Fibroblast of skin of right biceps (primary cell): ENCODE results near the gene RAC2.

Experiments
- DNase-seq: peaks from one replicate; pipeline ENCODE4 v3.0.0-alpha.2; 2013

The RAC2 gene

GRCh38 chr22:37275134-37275533 lies 31.1 kb upstream of the RAC2 start:
- no peak for DNase-seq

- DNase-seq = no peak
Measured at GRCh38 chr22:37274380-37274862, 30.4 kb upstream of the RAC2 start.

DNA sequence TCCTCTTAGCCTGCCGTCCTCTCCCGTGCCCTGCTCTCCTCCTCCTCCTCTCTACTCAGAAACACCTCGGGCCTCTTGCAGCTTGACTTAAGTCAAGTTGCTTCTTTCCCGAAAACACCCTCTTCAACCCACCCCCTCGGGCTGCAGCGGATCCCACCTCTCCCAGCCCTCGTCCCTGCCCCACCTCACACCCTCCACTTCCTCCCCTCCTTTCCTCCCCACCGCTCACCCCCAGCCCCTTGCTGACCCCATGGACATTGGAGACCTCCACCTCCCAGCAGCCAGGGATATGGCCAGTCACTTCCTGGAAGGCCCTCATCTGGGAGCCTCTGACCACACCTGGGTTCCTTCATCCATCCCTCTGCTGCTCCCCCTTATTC lies 29.8 kb upstream of the RAC2 start:
- DNase-seq = no peak

DNA sequence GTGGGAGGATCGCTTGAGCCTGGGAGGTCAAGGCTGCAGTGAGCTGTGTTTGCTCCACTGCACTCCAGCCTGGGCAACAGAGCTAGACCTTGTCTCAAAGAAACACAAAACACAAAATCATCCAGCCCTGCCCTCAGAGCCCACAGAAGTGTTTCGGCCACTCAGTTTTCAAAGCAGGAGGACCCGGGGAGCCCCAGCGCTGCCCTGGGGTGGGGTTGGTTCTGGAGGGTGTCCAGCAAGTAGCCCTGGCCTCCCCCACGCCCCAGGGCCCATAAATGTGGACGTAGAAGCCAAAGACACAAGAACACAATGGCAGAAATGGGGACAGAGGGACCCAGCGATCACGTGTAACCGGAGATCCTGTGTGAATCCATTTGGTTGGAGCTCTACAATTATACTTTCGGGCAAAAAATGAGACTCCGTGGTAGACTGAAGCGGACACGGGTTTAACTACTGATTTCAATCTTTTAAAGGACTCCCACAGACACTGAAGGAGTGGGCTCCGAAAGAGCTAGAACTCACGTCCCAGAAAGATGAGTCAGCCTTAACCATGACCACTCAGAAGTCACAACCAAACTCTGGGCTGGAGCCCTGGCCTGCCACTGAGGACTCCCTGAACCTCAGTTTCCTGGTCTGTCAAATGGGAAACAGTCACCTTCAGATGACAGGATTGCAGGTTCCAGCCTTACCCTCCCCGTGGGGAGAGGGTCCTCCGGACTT lies 29.2 kb upstream of the RAC2 start:
- DNase-seq = peak; percentile 76

- DNase-seq = peak; percentile 56
Measured at GRCh38 chr22:37270928-37271650, 27.0 kb upstream of the RAC2 start.

- DNase-seq = no peak
Measured at GRCh38 chr22:37269936-37270678, 26.0 kb upstream of the RAC2 start.

DNA sequence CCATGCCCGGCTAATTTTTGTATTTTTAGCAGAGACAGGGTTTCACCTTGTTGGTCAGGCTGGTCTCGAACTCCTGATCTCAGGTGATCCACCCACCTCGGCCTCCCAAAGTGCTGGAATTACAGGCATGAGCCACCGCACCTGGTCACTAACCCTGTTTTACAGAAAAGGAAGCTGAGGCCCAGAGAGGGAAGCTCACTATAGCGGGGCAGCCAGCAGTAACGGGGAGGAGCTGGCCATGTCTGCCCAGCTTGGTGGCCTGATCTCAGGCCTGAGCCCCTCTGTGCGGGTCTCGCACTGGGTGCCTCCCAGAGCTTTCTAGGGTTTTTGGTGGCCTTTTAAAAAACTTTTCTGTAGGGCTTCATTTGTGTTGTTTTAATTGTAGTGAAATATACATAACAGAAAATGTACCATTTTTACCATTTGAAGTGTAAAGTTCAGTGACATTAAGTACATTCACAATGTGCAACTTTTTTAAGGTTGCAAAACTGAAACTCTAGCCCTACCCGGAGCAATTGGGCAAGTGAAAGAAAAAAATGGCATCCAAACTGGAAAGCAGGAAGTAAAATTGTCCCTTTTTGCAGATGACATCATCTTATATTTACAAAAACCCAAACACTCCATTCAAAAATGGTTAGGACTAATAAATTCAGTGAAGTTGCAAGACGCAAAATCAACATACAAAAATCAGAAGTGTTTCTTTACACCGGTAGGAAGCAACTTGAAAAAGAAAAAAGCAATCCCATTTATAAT lies 23.8 kb upstream of the RAC2 start:
- DNase-seq = no peak

- DNase-seq = no peak
Measured at GRCh38 chr22:37267135-37267587, 23.1 kb upstream of the RAC2 start.

DNA sequence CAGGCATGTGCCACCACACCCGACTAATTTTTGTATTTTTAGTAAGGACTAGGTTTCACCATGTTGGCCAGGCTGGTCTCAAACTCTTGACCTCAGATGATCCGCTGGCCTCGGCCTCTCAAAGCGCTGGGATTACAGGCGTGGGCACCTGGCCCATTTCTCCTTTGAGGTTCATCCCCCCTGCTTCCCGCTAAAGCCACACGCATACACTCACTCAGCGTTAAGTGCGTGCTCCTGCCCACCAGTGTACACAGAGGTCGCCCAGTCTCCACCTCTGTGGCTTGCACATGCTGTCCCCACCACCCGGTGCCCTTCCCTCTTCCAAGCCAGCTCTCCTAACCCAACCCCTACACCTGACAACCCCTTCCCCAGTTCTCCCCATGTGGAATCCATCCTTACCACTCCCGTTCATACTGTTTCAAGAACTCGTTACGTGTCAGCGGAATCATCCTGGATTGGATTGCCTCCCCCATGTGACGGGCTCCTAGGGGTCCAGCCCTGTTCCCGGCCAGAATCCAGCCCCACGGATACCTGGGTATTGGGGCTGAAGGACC lies 22.6 kb upstream of the RAC2 start:
- no peak for DNase-seq

- no peak for DNase-seq
Measured at GRCh38 chr22:37263966-37264887, 20.2 kb upstream of the RAC2 start.

GRCh38 chr22:37262346-37262745 lies 18.3 kb upstream of the RAC2 start:
- DNase-seq = no peak

DNA sequence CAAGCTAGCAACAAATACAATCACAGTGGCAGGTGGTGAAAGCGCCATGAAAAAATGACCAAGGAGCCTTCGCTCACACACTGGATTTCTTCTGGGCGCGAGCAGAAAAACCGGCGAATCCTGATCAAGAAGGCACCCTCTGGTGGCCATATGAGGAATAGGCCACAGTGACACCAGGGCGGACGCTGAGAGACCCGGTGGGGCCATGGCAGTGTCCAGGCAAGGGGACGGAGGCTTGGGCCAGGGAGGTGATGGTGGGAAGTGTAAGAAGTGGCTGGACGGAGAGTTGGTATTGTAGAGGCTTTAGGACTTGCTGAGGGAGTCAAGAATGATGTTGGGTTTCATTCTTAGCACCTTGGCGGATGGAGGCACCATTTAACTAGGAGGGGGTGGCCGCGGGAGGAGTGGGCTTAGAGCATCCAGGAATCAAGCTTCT lies 16.9 kb upstream of the RAC2 start:
- DNase-seq = peak; percentile 57

- no peak for DNase-seq
Measured at GRCh38 chr22:37260155-37260795, 16.2 kb upstream of the RAC2 start.

DNA sequence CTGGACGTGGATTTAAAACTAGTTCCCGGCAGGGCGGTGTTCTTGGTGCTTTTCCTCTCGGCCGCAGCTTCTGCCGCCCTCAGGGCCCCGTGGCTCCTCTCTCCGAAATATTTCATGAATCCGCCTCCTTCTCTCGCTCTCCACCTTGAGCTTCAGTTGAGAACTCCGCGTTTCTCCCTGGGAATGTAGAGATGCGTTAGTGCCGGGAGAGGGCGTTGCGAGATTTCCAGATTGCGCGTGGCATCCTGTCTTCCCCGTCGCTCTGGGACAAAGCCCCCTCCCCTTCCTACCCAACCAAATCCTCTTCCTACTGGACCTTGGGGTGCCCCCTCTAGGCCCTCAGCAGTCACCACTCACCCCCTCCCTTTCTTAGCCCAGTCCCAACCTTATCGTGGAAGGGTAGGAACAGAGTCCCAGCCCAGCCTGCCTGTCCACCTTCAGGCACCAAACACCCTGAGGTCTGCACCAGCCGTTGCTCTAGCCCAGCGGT lies 15.5 kb upstream of the RAC2 start:
- DNase-seq = peak; percentile 61

GRCh38 chr22:37258753-37259401 lies 14.8 kb upstream of the RAC2 start:
- DNase-seq = no peak

DNA sequence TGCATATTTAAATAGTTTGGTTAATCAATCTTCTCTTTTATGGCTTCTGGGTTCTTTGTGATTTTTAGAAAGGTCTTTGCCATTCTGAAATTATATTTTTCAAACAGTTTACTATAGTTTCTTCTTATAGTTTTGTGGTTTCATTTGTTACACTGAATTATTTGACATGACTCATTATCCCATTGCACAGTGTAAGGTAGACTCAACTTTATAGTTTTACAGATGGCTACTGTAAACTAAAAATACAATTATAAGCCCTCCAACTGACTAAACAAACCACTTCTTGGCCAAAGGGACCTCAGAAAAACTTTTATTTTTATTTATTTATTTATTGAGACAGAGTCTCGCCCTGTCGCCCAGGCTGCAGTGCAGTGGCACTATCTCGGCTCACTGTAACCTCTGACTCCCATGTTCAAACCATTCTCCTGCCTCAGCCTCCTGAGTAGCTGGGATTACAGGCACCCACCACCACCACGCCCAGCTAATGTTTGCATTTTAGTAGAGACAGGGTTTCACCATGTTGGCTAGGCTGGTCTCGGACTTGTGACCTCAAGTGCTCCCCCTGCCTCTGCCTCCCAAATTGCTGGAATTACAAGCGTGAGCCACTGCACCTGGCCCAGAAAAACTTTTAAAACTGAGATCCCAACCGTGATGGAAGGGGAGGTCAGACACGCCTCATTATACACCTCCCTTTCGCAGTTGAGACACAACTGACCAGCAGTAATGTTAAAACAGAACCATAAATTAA lies 14.1 kb upstream of the RAC2 start:
- no peak for DNase-seq

DNA sequence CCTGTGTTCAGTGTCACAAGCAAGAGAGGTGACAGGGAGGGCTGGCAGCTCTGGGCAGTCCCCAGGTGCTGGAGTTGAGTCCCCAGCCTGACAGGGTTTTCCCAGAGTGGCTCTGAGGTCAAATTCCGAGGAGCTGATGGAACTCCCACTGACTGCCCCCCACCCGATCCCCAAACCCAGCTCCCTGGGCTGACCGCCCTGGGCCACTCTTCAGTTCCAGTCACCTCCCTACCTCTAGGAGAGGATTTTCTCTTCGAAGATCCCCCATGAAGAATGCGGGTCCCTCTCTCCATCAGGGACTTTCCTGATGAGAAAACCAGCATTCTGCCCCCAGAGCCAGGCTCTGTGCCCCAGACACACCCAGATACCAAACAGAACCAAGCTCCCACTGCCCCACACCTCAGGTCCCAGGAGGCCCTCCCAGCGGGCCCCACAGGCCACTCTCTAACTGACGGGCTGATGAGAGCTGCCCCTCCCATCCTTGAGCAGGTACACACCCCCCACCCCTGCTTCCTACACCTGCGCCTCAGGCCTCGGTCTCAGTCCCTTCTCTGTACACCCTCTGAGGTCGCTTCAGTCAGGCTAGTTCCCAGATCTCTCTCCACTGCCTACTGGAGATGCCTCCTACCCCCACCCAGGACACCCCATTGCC lies 12.1 kb upstream of the RAC2 start:
- DNase-seq = no peak

GRCh38 chr22:37255558-37256006 lies 11.5 kb upstream of the RAC2 start:
- DNase-seq = no peak

GRCh38 chr22:37254867-37255233 lies 10.8 kb upstream of the RAC2 start:
- DNase-seq = no peak
